ENCODE results near the gene RAB31.
"Not testable (repeated sequence)": the region's sequence is repeated elsewhere in the genome, so short reads cannot be mapped to it uniquely, and the experiment has no call there.

RAB31 gene

GRCh38 chr18:9842448-9842847 is 134.3 kb downstream of the RAB31 start:
- no peak for DNase-seq (ENCODE audit: low spot score)

- no peak for DNase-seq (ENCODE audit: low spot score)
Observed at GRCh38 chr18:9845256-9845655, 137.2 kb downstream of the RAB31 start.

GRCh38 chr18:9846162-9846925 is 138.2 kb downstream of the RAB31 start:
- DNase-seq (ENCODE audit: low spot score) = no peak

GRCh38 chr18:9848170-9848879 is 140.2 kb downstream of the RAB31 start:
- no peak for DNase-seq (ENCODE audit: low spot score)

- no peak for DNase-seq (ENCODE audit: low spot score)
Observed at GRCh38 chr18:9849407-9850283, 141.5 kb downstream of the RAB31 start.

GRCh38 chr18:9850309-9850708 is 142.2 kb downstream of the RAB31 start:
- no peak for DNase-seq (ENCODE audit: low spot score)

- DNase-seq (ENCODE audit: low spot score) = no peak
Observed at GRCh38 chr18:9851511-9851910, 143.4 kb downstream of the RAB31 start.

GRCh38 chr18:9852266-9853081 is 144.4 kb downstream of the RAB31 start:
- DNase-seq (ENCODE audit: low spot score) = no peak

GRCh38 chr18:9854801-9855676 is 146.9 kb downstream of the RAB31 start:
- DNase-seq (ENCODE audit: low spot score) = no peak

GRCh38 chr18:9855681-9856080 is 147.6 kb downstream of the RAB31 start:
- DNase-seq (ENCODE audit: low spot score) = no peak

GRCh38 chr18:9856092-9856491 is 148.0 kb downstream of the RAB31 start:
- DNase-seq (ENCODE audit: low spot score) = no peak

- DNase-seq (ENCODE audit: low spot score) = not testable (repeated sequence)
Observed at GRCh38 chr18:9857479-9857998, 149.4 kb downstream of the RAB31 start.

GRCh38 chr18:9858642-9859041 is 150.5 kb downstream of the RAB31 start:
- DNase-seq (ENCODE audit: low spot score) = no peak

- DNase-seq (ENCODE audit: low spot score) = no peak
Observed at GRCh38 chr18:9859232-9859631, 151.1 kb downstream of the RAB31 start.

- no peak for DNase-seq (ENCODE audit: low spot score)
Observed at GRCh38 chr18:9860682-9861081, 152.6 kb downstream of the RAB31 start.

GRCh38 chr18:9861157-9861556 is 153.1 kb downstream of the RAB31 start:
- DNase-seq (ENCODE audit: low spot score) = no peak

GRCh38 chr18:9861933-9862332 is 153.8 kb downstream of the RAB31 start:
- no peak for DNase-seq (ENCODE audit: low spot score)

GRCh38 chr18:9862686-9863085 is 154.6 kb downstream of the RAB31 start:
- DNase-seq (ENCODE audit: low spot score) = no peak

- DNase-seq (ENCODE audit: low spot score) = no peak
Observed at GRCh38 chr18:9863282-9863681, 155.2 kb downstream of the RAB31 start.

GRCh38 chr18:9865764-9866490 is 157.8 kb downstream of the RAB31 start:
- no peak for DNase-seq (ENCODE audit: low spot score)
